Stimulated activated CD4-positive, alpha-beta T cell treated with anti-CD3 and anti-CD28 coated beads, Interleukin-1b, Interleukin-23, amount 100 ng/mL, for 1 hour (primary cell): Measurements from ENCODE around the gene LRRK1.
"Not testable (repeated sequence)": the region's sequence is repeated elsewhere in the genome, so short reads cannot be mapped to it uniquely, and the experiment has no call there.

Source experiments
- DNase-seq, 2 donors: peaks; one replicate each; pipeline ENCODE4 v3.0.0-alpha.2; 2020; ENCODE audit warnings: low read depth in 2 of 2

Gene LRRK1

GRCh38 chr15:101069654-101069973, 150.5 kb downstream of the LRRK1 start:
- no peak for DNase-seq

- DNase-seq: no peak
Measured at GRCh38 chr15:101070024-101070423, 150.9 kb downstream of the LRRK1 start.

- no peak for DNase-seq
Measured at GRCh38 chr15:101070502-101071273, 151.5 kb downstream of the LRRK1 start.

GRCh38 chr15:101071651-101072050, 152.5 kb downstream of the LRRK1 start:
- no peak for DNase-seq

- not testable (repeated sequence) for DNase-seq
Measured at GRCh38 chr15:101072235-101072634, 153.1 kb downstream of the LRRK1 start.

- not testable (repeated sequence) for DNase-seq
Measured at GRCh38 chr15:101077806-101078668, 158.9 kb downstream of the LRRK1 start.

GRCh38 chr15:101078669-101079323, 159.6 kb downstream of the LRRK1 start:
- no peak for DNase-seq

- DNase-seq: no peak
Measured at GRCh38 chr15:101081900-101082299, 162.7 kb downstream of the LRRK1 start.

GRCh38 chr15:101083336-101084045, 164.3 kb downstream of the LRRK1 start:
- no peak for DNase-seq

- no peak for DNase-seq
Measured at GRCh38 chr15:101084801-101085200, 165.6 kb downstream of the LRRK1 start.

GRCh38 chr15:101085311-101085700, 166.1 kb downstream of the LRRK1 start:
- no peak for DNase-seq

GRCh38 chr15:101086394-101087171, 167.4 kb downstream of the LRRK1 start:
- DNase-seq: no peak

- DNase-seq: no peak
Measured at GRCh38 chr15:101087172-101087769, 168.1 kb downstream of the LRRK1 start.

GRCh38 chr15:101088271-101088670, 169.1 kb downstream of the LRRK1 start:
- no peak for DNase-seq

- peak; percentile 63 to 76 for DNase-seq
Measured at GRCh38 chr15:101088788-101089578, 169.8 kb downstream of the LRRK1 start.

GRCh38 chr15:101089579-101090427, 170.6 kb downstream of the LRRK1 start:
- no peak for DNase-seq

GRCh38 chr15:101090428-101090790, 171.3 kb downstream of the LRRK1 start:
- DNase-seq: no peak

GRCh38 chr15:101091080-101092017, 172.2 kb downstream of the LRRK1 start:
- no peak for DNase-seq
